Activated CD4-positive, alpha-beta memory T cell treated with anti-CD3 and anti-CD28 coated beads, Interleukin-2, amount 10 ng/mL, durations not matched to agents 7 days and 5 days (primary cell): ENCODE measurements around the gene HNRNPK. TPM values are rescaled to one million over a fixed set of nuclear protein-coding genes. Genes with fewer than 3 reads are reported as not detected.

Experiments
- CTCF ChIA-PET: fragments of 350-600 bp; sonication (Branson Sonifier 250); formaldehyde crosslinking; loops from one replicate; lab custom pipeline; 2021; ENCODE audit warnings: antibody characterized with exemption, inconsistent platforms; lab: Charles Lee
- POLR2A ChIA-PET: fragments of 350-600 bp; sonication (Branson Sonifier 250); formaldehyde crosslinking; loops from one replicate; lab custom pipeline; 2021; ENCODE audit warnings: antibody characterized with exemption; lab: Charles Lee
- DNase-seq: peaks from one replicate; pipeline ENCODE4 v3.0.0-alpha.2; 2020
- H3K27ac Mint-ChIP-seq: one replicate; pipeline ENCODE4 v1.8.0; 2021; ENCODE audit warnings: mild to moderate bottlenecking, mixed read lengths
- H3K27me3 Mint-ChIP-seq: one replicate; pipeline ENCODE4 v1.8.0; 2021; ENCODE audit warnings: mixed read lengths
- H3K36me3 Mint-ChIP-seq: one replicate; pipeline ENCODE4 v1.8.0; 2021; ENCODE audit warnings: low read depth, mixed read lengths
- H3K4me1 Mint-ChIP-seq: one replicate; pipeline ENCODE4 v1.8.0; 2021; ENCODE audit warnings: mixed read lengths
- H3K4me3 Mint-ChIP-seq: one replicate; pipeline ENCODE4 v1.8.0; 2021; ENCODE audit warnings: mild to moderate bottlenecking, mixed read lengths
- H3K9me3 Mint-ChIP-seq: one replicate; pipeline ENCODE4 v1.8.0; 2021; ENCODE audit warnings: mixed read lengths
- total RNA-seq, 2 experiments: library from RNA; stranded (reverse); gene quantifications; one replicate each; pipeline ENCODE4 v1.2.3, GENCODE V29; 2021

Gene HNRNPK
- total RNA-seq, 2 experiments from 2014 or later: 614 to 616 TPM

DNA sequence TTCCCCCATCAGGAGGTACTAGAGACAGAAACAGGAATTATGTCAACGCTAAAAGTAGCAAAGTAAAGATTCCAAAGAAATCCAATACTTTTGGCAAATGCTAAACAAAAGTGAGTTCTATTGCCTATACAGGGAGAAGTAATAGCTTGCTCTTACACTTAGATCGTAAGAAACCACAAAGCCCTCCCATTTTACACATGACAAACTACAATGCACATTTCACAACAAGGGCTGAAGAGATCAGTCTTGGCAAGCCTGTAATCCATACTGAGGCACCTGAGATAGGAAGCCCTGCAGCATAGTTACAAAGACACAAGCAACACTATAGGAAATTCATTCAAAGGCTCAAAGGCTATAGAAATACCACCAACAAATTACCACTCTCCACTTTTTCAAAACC, 7.7 kb downstream of the HNRNPK start:
- DNase-seq: no peak
- H3K27ac Mint-ChIP-seq: no peak overlapping the region
- ChIA-PET POLR2A (interaction anchor here (1.5 to 4.1 kb wide), 4 partner anchors 8 to 264 kb away, joined by 3 to 30 read pairs (median 24); partner anchors contain the start of genes HNRNPK, RMI1 and UBQLN1), CTCF (interaction anchor here (1.3 kb wide), 1 partner anchor 10 kb away, joined by 4 read pairs; no protein-coding TSS in a partner anchor)
- no peaks in the 10 kb centered on the region for H3K9me3 Mint-ChIP-seq
- peaks cover 50% of the 10 kb centered on the region for H3K4me1 Mint-ChIP-seq
- H3K36me3 Mint-ChIP-seq: peaks cover 91% of the 10 kb centered on the region
- no peaks in the 10 kb centered on the region for H3K27me3 Mint-ChIP-seq
- no peak overlapping the region for H3K4me3 Mint-ChIP-seq

GRCh38 chr9:83971485-83971884, 8.5 kb downstream of the HNRNPK start:
- POLR2A ChIA-PET: interaction anchor here (3.4 to 4.1 kb wide), 3 partner anchors 9 to 14 kb away, joined by 18 to 30 read pairs (median 30); partner anchors contain the start of genes HNRNPK and RMI1

GRCh38 chr9:83969602-83970001, 10.4 kb downstream of the HNRNPK start:
- H3K9me3 Mint-ChIP-seq: no peaks in the 10 kb centered on the region
- POLR2A ChIA-PET: interaction anchor here (3.4 to 4.1 kb wide), 2 partner anchors 11 to 12 kb away, joined by 18 to 30 read pairs; partner anchors contain the start of genes HNRNPK and RMI1
- no peaks in the 10 kb centered on the region for H3K27me3 Mint-ChIP-seq
- H3K4me3 Mint-ChIP-seq: no peak overlapping the region
- peaks cover 82% of the 10 kb centered on the region for H3K36me3 Mint-ChIP-seq
- no peak overlapping the region for H3K27ac Mint-ChIP-seq
- H3K4me1 Mint-ChIP-seq: peaks cover 23% of the 10 kb centered on the region
- DNase-seq: no peak
- CTCF ChIA-PET: interaction anchor here (0.6 to 1.5 kb wide), 2 partner anchors 15 to 292 kb away, joined by 3 to 4 read pairs; no protein-coding TSS in a partner anchor

More at GRCh38 chr9:83971485-83971884, 8.5 kb downstream of the HNRNPK start:
- CTCF ChIA-PET: interaction anchor here (1.1 to 1.3 kb wide), 2 partner anchors 9 kb away, joined by 3 to 4 read pairs; partner anchors contain the start of gene RMI1
- no peak for DNase-seq
- no peak overlapping the region for H3K4me3 Mint-ChIP-seq
- H3K27ac Mint-ChIP-seq: no peak overlapping the region
- peaks cover 42% of the 10 kb centered on the region for H3K4me1 Mint-ChIP-seq
- H3K27me3 Mint-ChIP-seq: no peaks in the 10 kb centered on the region
- no peaks in the 10 kb centered on the region for H3K9me3 Mint-ChIP-seq
- H3K36me3 Mint-ChIP-seq: peaks cover 91% of the 10 kb centered on the region

DNA sequence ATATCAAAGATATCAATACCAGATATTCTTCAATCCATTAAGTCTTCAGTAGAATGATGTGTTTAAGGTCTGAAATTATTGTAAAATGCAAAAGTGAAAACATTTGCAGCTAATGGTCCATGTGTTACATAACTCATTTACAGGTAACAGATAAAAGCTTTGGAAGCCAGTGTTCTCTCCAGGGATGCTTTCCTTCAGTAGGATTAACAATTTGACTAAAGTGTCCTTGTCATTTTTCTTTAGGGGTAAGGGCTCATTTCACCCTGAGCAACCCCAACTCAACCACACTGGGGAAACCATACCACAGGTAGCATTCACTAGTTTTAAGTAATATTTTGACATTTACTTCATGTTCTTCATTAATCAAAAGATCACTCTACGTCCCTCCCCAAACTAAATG, 12.9 kb downstream of the HNRNPK start:
- DNase-seq: no peak
- ChIA-PET CTCF (no interaction called here), POLR2A (interaction anchor here (1.1 to 2.6 kb wide), 5 partner anchors 9 to 15 kb away, joined by 3 to 22 read pairs (median 15); partner anchors contain the start of genes HNRNPK and RMI1)
- Mint-ChIP-seq H3K4me1 (peaks cover 10% of the 10 kb centered on the region), H3K4me3 (no peak overlapping the region), H3K27ac (no peak overlapping the region), H3K27me3 (no peaks in the 10 kb centered on the region), H3K36me3 (peaks cover 60% of the 10 kb centered on the region), H3K9me3 (no peaks in the 10 kb centered on the region)

- Mint-ChIP-seq H3K27me3 (no peaks in the 10 kb centered on the region), H3K4me3 (no peak overlapping the region), H3K27ac (no peak overlapping the region), H3K4me1 (peaks cover 6% of the 10 kb centered on the region), H3K9me3 (no peaks in the 10 kb centered on the region), H3K36me3 (peaks cover 52% of the 10 kb centered on the region)
- POLR2A ChIA-PET: interaction anchor here (1.1 to 3.0 kb wide), 6 partner anchors 8 to 14 kb away, joined by 3 to 25 read pairs (median 11); partner anchors contain the start of genes HNRNPK and RMI1
- no peak for DNase-seq
- CTCF ChIA-PET: no interaction called here
Measured at GRCh38 chr9:83966209-83966582, 13.8 kb downstream of the HNRNPK start.

- DNase-seq: no peak
- POLR2A ChIA-PET: interaction anchor here (2.2 to 3.0 kb wide), 2 partner anchors 9 to 14 kb away, joined by 7 to 25 read pairs; partner anchors contain the start of genes HNRNPK and RMI1
- no peaks in the 10 kb centered on the region for H3K9me3 Mint-ChIP-seq
- CTCF ChIA-PET: no interaction called here
- H3K4me1 Mint-ChIP-seq: peaks cover 6% of the 10 kb centered on the region
- no peak overlapping the region for H3K27ac Mint-ChIP-seq
- no peak overlapping the region for H3K4me3 Mint-ChIP-seq
- H3K27me3 Mint-ChIP-seq: no peaks in the 10 kb centered on the region
- peaks cover 46% of the 10 kb centered on the region for H3K36me3 Mint-ChIP-seq
Measured at GRCh38 chr9:83965350-83966208, 14.4 kb downstream of the HNRNPK start.

GRCh38 chr9:83964973-83965349, 15.1 kb downstream of the HNRNPK start:
- H3K9me3 Mint-ChIP-seq: no peaks in the 10 kb centered on the region

GRCh38 chr9:83962165-83962564, 17.9 kb downstream of the HNRNPK start:
- peaks cover 16% of the 10 kb centered on the region for H3K36me3 Mint-ChIP-seq
- H3K4me1 Mint-ChIP-seq: peaks cover 2% of the 10 kb centered on the region
- H3K27ac Mint-ChIP-seq: no peak overlapping the region
- no peak overlapping the region for H3K4me3 Mint-ChIP-seq
- H3K9me3 Mint-ChIP-seq: no peaks in the 10 kb centered on the region
- no peak for DNase-seq
- ChIA-PET CTCF (interaction anchor here (1.0 to 1.6 kb wide), 4 partner anchors 10 to 211 kb away, joined by 3 to 6 read pairs (median 4); partner anchors contain the start of genes HNRNPK and RMI1), POLR2A (interaction anchor here (3.0 to 4.8 kb wide), 3 partner anchors 10 to 18 kb away, joined by 13 to 34 read pairs (median 30); partner anchors contain the start of genes HNRNPK and RMI1)
- no peaks in the 10 kb centered on the region for H3K27me3 Mint-ChIP-seq

More at GRCh38 chr9:83964973-83965349, 15.1 kb downstream of the HNRNPK start:
- POLR2A ChIA-PET: interaction anchor here (1.0 to 3.0 kb wide), 4 partner anchors 9 to 176 kb away, joined by 3 to 25 read pairs (median 10); partner anchors contain the start of genes HNRNPK and RMI1
- CTCF ChIA-PET: interaction anchor here (2.1 kb wide), 1 partner anchor 12 kb away, joined by 4 read pairs; no protein-coding TSS in a partner anchor
- Mint-ChIP-seq H3K27me3 (no peaks in the 10 kb centered on the region), H3K27ac (no peak overlapping the region), H3K36me3 (peaks cover 39% of the 10 kb centered on the region), H3K4me3 (no peak overlapping the region), H3K4me1 (peaks cover 4% of the 10 kb centered on the region)
- no peak for DNase-seq

GRCh38 chr9:83960991-83961390, 19.0 kb downstream of the HNRNPK start:
- Mint-ChIP-seq H3K9me3 (no peaks in the 10 kb centered on the region), H3K4me1 (peaks cover 8% of the 10 kb centered on the region), H3K27ac (no peak overlapping the region), H3K4me3 (no peak overlapping the region), H3K27me3 (no peaks in the 10 kb centered on the region), H3K36me3 (peaks cover 10% of the 10 kb centered on the region)
- POLR2A ChIA-PET: interaction anchor here (1.3 to 4.8 kb wide), 3 partner anchors 9 to 19 kb away, joined by 3 to 34 read pairs (median 30); partner anchors contain the start of genes HNRNPK and RMI1
- no peak for DNase-seq
- CTCF ChIA-PET: interaction anchor here (0.8 to 1.2 kb wide), 2 partner anchors 24 to 39 kb away, joined by 3 read pairs; no protein-coding TSS in a partner anchor

DNA sequence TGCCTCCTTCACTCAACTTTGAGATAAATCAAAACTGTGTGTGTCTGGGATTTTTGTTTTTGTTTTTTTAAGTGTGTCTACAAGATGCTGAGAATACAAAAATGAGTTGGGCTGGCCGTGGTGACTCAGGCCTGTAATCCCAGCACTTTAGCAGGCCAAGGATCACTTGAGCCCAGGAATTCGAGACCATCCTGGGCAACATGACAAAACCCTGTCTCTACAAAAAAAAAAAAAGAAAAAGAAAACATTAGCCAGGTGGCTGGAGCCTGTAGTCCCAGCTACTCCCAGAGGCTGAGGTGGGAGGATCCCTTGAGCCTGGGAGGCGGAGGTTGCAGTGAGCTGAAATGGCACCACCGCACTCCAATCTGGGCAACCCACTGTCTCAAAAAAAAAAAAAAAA, 21.0 kb downstream of the HNRNPK start:
- CTCF ChIA-PET: no interaction called here
- H3K4me1 Mint-ChIP-seq: peaks cover 21% of the 10 kb centered on the region
- POLR2A ChIA-PET: interaction anchor here (1.8 to 4.8 kb wide), 4 partner anchors 9 to 21 kb away, joined by 4 to 64 read pairs (median 26); partner anchors contain the start of genes HNRNPK and RMI1
- no peak overlapping the region for H3K4me3 Mint-ChIP-seq
- H3K27me3 Mint-ChIP-seq: no peaks in the 10 kb centered on the region
- DNase-seq: no peak
- no peak overlapping the region for H3K27ac Mint-ChIP-seq
- H3K36me3 Mint-ChIP-seq: peaks cover 10% of the 10 kb centered on the region
- H3K9me3 Mint-ChIP-seq: no peaks in the 10 kb centered on the region

DNA sequence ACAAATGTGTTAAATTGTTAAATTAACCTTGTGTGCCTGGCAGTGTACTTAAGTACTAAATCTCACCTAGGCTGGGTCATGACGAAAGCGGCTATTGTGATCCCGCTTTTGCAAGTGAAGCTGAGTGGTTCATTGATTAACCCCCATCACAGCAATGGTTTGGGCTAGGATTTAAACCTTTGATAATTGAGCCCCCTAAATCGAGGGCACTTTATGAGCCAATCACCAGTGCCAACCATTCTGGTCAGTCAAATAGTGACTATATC, 22.8 kb downstream of the HNRNPK start:
- Mint-ChIP-seq H3K9me3 (no peaks in the 10 kb centered on the region), H3K36me3 (peaks cover 13% of the 10 kb centered on the region), H3K4me3 (peak overlapping the region; percentile 93), H3K27ac (peak overlapping the region; percentile 68), H3K4me1 (peaks cover 22% of the 10 kb centered on the region), H3K27me3 (no peaks in the 10 kb centered on the region)
- no peak for DNase-seq
- CTCF ChIA-PET: no interaction called here
- POLR2A ChIA-PET: interaction anchor here (1.2 to 4.7 kb wide), 4 partner anchors 10 to 23 kb away, joined by 5 to 64 read pairs (median 20); partner anchors contain the start of genes HNRNPK and RMI1

DNA sequence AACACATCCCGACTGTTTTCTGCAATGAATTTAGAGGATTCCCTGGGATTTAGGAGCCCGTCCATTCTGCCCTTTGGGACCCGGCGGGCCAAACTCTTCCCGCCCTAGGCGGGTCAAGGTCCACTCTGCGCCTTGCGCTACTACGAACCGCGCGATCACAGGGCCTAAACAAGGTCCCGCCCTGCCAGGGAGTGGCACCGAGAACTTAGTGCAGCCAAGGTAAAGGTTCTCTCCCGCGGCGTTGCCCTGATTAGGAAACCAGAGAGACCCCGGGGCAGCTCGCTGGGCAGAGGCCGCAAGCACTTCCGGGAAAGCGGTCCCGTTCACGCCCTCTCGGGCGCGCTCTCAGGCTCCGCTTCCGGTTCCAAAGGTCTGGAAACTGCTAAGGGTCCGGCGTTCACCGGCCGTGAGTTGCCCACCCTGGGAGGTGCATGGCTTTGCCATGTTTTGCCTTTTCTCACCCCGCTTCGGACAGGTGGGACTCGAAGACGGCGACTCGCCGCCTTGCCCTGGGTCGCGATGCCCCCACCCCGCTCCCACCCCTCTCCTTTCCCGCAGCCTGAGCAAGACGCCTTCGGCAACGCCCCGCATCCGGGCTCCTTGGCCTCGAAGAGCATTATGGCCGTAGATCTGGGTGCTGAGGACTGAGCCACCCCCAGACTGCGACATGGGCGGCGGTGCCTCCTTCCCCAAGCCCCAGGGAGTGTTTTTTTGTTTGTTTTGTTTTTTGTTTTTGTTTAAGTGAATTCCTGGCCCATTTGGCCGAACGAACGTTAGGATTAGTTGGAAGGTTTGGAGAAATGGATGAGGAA, 23.4 kb downstream of the HNRNPK start:
- H3K27ac Mint-ChIP-seq: peak overlapping the region; percentile 86
- CTCF ChIA-PET: interaction anchor here (0.6 kb wide), 2 partner anchors 21 to 268 kb away, joined by 3 read pairs; no protein-coding TSS in a partner anchor
- peaks cover 13% of the 10 kb centered on the region for H3K36me3 Mint-ChIP-seq
- peak; percentile 74 for DNase-seq
- H3K4me1 Mint-ChIP-seq: peaks cover 22% of the 10 kb centered on the region
- H3K27me3 Mint-ChIP-seq: no peaks in the 10 kb centered on the region
- no peaks in the 10 kb centered on the region for H3K9me3 Mint-ChIP-seq
- peak overlapping the region; percentile 93 for H3K4me3 Mint-ChIP-seq
- POLR2A ChIA-PET: interaction anchor here (0.9 to 4.7 kb wide), 11 partner anchors 8 to 336 kb away, joined by 3 to 64 read pairs (median 5); partner anchors contain the start of genes HNRNPK, RMI1 and UBQLN1
